GM19351 (cell line): ENCODE results near the gene PRSS1.
"Not testable (repeated sequence)": the region's sequence is repeated elsewhere in the genome, so short reads cannot be mapped to it uniquely, and the experiment has no call there.

Experiments
- ATAC-seq: cut with Tn5 transposase; IDR thresholded peaks from one replicate; pipeline ENCODE4 v1.9.1; 2021; ENCODE audit warnings: mild to moderate bottlenecking, moderate library complexity; ENCODE audit not compliant: unreplicated experiment

PRSS1 gene

DNA sequence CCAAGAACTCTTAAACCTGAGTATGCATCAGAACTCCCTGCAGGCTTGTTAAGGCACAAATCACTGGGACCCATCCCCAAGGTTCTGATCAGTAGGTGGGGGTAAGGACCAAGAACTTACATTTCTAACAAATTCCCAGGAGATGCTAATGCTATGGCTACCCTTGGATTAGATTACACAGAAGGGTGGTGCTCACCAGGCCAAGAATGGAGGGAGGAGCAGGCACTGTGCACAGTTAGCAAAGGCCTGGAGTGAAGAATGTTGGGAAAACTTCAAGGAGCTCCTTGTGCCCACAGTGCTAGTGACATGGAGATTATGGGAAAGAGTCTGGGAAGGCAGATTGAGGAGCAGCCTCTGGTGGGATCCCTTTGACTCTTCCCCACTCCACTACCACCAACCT is 23.4 kb downstream of the PRSS1 start:
- no peak for ATAC-seq

DNA sequence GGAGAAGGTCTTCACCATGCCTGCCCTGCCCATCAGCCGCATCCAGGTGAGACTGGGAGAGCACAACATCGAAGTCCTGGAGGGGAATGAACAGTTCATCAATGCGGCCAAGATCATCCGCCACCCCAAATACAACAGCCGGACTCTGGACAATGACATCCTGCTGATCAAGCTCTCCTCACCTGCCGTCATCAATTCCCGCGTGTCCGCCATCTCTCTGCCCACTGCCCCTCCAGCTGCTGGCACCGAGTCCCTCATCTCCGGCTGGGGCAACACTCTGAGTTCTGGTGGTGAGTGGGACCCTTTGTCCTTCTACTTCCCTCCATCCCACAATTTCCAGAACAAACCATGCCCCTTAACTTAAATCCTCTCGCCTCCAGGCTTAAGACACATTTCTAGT is 24.0 kb downstream of the PRSS1 start:
- no peak for ATAC-seq

DNA sequence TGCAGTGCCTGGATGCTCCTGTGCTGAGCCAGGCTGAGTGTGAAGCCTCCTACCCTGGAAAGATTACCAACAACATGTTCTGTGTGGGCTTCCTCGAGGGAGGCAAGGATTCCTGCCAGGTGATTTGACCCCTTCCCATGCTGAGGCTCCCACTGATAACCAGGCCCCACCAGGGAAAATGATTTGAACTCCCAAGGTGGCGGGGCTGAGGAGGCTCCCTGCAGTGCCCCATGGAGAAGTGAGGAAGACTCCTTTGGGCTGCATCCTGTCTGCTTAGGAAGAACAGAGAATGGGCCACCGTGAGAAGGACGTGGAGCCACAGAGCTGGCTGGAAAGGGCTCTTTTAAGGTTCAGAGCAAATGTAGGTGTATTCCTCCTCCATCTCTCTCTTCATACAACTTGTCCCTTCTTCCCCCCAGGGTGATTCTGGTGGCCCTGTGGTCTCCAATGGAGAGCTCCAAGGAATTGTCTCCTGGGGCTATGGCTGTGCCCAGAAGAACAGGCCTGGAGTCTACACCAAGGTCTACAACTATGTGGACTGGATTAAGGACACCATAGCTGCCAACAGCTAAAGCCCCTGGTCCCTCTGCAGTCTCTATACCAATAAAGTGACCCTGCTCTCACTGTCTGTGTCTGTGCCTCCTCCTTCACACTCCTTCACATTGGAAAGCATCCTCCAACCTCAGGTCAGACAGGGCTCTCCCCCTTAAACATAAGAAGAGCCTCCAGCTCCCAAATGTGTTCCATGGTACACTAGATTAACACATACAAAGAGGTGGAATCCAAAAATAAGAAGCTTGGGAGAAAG is 24.9 kb downstream of the PRSS1 start:
- no peak for ATAC-seq

- no peak for ATAC-seq
These were observed 25.6 kb downstream of the PRSS1 start for GRCh38 chr7:142774826-142775225.

DNA sequence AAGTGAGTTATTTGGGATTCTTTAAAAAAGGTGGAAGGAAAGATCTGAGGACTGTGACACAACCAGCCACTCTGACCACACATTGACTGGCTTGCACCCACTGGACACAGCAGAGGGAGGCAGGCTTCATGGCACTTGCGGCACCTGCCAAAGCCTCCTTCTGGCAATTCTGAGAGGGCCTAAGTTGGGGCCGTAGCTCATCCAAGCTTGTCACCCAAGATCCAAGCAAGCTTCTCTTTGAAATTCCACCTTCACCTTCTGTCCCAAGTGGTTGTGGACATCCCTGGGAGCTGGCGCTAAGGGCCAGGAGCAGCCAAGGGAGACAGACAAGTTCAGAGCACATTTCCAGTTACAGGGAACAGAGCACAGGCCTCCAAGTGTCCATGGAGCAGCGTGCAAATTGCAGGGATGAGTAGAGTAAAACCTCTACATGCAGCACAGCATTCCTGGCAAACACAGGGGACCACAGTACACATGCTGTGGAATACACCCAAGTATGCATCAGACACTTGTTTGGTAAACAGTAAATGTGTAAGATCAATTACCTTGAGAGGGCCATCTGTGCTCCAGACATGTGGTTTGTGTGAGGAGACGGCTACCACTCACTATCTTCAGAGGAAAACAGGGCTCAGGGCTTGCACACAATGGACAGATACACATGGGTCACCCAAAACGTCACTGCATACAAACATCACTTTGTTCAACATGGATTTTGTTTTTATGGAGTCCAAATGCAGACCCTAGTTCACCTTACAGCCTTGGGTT is 26.3 kb downstream of the PRSS1 start:
- ATAC-seq: not testable (repeated sequence)

- no peak for ATAC-seq
These were observed 27.1 kb downstream of the PRSS1 start for GRCh38 chr7:142776206-142776844.

DNA sequence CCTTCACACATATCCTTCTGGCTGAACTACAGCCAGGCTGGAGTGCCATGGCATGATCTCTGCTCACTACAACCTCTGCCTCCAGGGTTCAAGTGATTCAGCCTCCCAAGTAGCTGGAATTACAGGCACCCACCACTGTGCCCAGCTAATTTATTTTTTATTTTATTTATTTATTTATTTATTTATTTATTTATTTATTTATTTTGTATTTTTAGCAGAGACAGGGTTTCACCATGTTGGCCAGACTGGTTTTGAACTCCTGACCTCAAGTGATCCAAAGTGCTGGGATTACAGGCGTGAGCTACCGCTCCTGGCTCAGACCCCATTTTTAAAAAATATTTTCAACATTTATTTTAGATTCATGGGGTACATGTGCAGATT is 27.6 kb downstream of the PRSS1 start:
- ATAC-seq: not testable (repeated sequence)

GRCh38 chr7:142777318-142777717 is 28.0 kb downstream of the PRSS1 start:
- ATAC-seq: no peak

GRCh38 chr7:142782922-142783900 is 33.9 kb downstream of the PRSS1 start:
- ATAC-seq: peak; percentile 85

GRCh38 chr7:142784096-142784495 is 34.8 kb downstream of the PRSS1 start:
- ATAC-seq: no peak

DNA sequence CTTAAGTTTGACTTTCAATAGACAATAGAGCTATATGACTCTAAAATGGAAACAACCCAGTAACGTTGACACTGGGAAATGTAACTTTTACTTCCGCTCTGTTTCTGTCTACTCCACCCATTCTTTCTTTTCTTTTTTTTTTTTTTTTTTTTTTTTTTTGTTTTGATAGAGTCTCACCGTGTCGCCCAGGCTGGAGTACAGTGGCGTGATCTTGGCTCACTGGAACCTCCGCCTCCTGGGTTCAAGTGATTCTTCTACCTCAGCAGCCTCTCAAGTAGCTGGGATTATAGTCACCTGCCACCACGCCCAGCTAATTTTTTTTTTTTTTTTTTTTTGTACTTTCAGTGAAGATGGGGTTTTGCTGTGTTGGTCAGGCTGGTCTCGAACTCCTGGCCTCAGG is 35.4 kb downstream of the PRSS1 start:
- no peak for ATAC-seq

GRCh38 chr7:142785841-142786250 is 36.6 kb downstream of the PRSS1 start:
- ATAC-seq: no peak

DNA sequence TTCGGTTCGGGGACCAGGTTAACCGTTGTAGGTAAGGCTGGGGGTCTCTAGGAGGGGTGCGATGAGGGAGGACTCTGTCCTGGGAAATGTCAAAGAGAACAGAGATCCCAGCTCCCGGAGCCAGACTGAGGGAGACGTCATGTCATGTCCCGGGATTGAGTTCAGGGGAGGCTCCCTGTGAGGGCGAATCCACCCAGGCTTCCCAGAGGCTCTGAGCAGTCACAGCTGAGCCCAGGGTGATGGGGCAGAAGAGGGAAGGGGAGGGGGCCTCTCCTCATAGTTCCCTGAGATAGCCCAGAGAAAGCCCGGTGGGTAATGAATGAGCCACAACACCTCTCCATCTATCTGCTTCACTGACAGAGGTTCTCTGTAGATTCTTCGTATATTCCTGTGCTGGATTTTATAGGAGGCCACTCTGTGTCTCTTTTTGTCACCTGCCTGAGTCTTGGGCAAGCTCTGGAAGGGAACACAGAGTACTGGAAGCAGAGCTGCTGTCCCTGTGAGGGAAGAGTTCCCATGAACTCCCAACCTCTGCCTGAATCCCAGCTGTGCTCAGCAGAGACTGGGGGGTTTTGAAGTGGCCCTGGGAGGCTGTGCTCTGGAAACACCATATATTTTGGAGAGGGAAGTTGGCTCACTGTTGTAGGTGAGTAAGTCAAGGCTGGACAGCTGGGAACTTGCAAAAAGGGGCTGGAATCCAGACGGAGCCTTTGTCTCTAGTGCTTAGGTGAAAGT is 37.9 kb downstream of the PRSS1 start:
- no peak for ATAC-seq

DNA sequence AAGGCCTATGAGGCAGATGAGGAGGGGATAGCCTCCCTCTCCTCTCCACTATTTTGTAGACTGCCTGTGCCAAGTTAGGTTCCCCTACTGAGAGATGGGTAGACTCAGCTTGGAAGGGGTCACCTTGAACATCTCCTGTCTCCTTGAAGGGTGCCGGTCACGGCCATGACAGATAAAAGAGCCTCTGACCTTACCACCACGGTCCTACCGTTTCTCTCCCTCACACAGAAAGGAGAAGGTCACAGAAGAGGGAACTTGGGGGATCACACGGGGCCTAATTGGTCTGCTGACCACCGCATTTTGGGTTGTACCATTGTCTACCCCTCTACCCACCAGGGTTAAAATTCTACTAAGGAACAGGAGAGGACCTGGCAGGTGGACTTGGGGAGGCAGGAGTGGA is 38.5 kb downstream of the PRSS1 start:
- no peak for ATAC-seq

DNA sequence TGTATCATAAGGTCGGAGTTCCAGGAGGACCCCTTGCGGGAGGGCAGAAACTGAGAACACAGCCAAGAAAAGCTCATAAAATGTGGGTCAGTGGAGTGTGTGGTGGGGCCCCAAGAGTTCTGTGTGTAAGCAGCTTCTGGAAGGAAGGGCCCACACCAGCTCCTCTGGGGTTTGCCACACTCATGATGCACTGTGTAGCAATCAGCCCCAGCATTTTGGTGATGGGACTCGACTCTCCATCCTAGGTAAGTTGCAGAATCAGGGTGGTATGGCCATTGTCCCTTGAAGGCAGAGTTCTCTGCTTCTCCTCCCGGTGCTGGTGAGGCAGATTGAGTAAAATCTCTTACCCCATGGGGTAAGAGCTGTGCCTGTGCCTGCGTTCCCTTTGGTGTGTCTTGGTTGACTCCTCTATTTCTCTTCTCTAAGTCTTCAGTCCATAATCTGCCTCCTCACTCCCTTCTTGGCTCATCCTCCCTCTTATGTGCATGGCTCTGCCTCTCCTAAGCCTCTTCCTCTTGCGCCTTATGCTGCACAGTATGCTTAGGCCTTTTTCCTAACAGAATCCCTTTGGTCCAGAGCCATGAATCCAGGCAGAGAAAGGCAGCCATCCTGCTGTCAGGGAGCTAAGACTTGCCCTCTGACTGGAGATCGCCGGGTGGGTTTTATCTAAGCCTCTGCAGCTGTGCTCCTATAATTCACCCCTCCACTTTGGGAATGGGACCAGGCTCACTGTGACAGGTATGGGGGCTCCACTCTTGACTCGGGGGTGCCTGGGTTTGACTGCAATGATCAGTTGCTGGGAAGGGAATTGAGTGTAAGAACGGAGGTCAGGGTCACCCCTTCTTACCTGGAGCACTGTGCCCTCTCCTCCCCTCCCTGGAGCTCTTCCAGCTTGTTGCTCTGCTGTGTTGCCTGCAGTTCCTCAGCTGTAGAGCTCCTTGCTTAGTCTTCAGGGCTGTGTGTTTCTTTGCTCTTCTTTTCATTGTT is 39.3 kb downstream of the PRSS1 start:
- no peak for ATAC-seq

- no peak for ATAC-seq
These were observed 40.2 kb downstream of the PRSS1 start for GRCh38 chr7:142789441-142789840.

- no peak for ATAC-seq
These were observed 40.8 kb downstream of the PRSS1 start for GRCh38 chr7:142790056-142790455.

- no peak for ATAC-seq
These were observed 41.3 kb downstream of the PRSS1 start for GRCh38 chr7:142790555-142790954.

- no peak for ATAC-seq
These were observed 42.2 kb downstream of the PRSS1 start for GRCh38 chr7:142791502-142791901.
